Right lobe of liver (tissue), 4 donors: ENCODE results near the gene NAT14.

Experiments
- POLR2A ChIP-seq: fragments of 450-650 bp; IDR thresholded peaks from one replicate; pipeline ENCODE4 v1.6.1; 2017; ENCODE audit warnings: antibody characterized with exemption, mild to moderate bottlenecking
- TF ChIP-seq, protein P1 (sequence below), 4 donors: fragments of 200-600 bp in 3 of 4; fragments of 450-650 bp in 1 of 4; IDR thresholded peaks; one replicate each; pipeline versions ENCODE4 v1.5.1 to v1.8.0; 2016 to 2022; ENCODE audit warnings: antibody characterized with exemption in 4 of 4, mild to moderate bottlenecking in 2 of 4
- donor health status: DM: no; HTN: no; CAD: no.
- donor health status: DM: no; HTN: no; CAD: no.
- donor health status: DM: no; HTN: yes; CAD: no.

GRCh38 chr19:55502197-55502952, 17.4 kb downstream of the NAT14 start:
- TF ChIP-seq, protein P1, sequence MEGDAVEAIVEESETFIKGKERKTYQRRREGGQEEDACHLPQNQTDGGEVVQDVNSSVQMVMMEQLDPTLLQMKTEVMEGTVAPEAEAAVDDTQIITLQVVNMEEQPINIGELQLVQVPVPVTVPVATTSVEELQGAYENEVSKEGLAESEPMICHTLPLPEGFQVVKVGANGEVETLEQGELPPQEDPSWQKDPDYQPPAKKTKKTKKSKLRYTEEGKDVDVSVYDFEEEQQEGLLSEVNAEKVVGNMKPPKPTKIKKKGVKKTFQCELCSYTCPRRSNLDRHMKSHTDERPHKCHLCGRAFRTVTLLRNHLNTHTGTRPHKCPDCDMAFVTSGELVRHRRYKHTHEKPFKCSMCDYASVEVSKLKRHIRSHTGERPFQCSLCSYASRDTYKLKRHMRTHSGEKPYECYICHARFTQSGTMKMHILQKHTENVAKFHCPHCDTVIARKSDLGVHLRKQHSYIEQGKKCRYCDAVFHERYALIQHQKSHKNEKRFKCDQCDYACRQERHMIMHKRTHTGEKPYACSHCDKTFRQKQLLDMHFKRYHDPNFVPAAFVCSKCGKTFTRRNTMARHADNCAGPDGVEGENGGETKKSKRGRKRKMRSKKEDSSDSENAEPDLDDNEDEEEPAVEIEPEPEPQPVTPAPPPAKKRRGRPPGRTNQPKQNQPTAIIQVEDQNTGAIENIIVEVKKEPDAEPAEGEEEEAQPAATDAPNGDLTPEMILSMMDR (IDR thresholded peaks at IDR 0.05): no peak
- no peak for TF ChIP-seq POLR2A
